Activated naive CD4-positive, alpha-beta T cell (primary cell): ENCODE results near the gene NAA40.

Source experiments
- DNase-seq, 4 experiments: peaks; one replicate each; lab custom pipeline; 2025; lab: John Stamatoyannopoulos, UW

NAA40 gene

DNA sequence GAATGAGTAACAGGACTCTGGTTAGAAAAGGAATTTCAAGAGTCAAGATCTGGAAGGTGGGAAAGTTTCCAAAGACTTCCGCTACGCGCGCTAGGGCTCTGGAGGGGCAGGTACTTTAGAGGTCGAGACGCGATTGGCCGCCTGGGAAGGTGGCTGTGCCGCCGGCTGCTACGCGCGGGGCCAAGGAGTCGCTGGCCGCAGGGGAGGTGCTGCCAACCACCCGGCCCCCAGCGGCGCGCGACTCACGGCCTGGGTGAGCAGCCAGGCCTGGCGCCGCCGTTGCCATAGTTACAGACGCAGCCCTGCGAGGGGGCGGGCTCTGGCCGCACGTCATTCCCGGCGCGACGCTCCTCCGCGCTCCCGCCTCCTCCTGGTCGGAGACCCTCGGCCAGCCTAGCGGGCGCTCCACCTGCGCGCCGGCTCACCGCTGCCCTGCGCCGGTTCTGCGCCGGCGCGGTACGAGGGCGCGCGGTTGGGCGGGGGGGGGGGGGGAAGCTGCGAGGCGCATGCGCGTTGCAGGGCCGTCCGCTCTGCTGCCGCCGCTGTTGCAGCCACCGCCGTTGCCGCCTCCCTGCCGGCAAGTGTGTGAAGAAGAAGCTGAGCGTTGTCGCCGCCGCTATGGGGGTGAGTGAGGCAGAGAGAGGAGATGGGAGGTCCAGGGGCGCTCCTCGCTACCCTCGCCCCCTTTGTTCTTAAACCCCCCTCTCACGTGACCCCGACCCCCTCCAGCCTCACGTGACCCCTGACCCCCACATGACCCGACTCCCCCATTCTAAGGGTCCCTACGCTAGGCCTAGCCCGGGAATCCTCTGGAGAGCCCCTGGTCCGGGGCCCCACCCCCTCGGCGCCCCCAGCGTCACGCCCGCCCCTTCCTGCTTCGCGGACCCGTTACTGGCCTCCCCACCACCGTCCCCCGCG is at the start of gene NAA40:
Gene NAA40 (plus strand): TSS at position 524 of the 918 bp plus-strand sequence. CDS start 95 bp downstream, at position 619.
- DNase-seq: peak; percentile 70 to 83 (median 76)

GRCh38 chr11:63889344-63889743 is 49.5 kb upstream of the NAA40 start:
- no peak for DNase-seq

DNA sequence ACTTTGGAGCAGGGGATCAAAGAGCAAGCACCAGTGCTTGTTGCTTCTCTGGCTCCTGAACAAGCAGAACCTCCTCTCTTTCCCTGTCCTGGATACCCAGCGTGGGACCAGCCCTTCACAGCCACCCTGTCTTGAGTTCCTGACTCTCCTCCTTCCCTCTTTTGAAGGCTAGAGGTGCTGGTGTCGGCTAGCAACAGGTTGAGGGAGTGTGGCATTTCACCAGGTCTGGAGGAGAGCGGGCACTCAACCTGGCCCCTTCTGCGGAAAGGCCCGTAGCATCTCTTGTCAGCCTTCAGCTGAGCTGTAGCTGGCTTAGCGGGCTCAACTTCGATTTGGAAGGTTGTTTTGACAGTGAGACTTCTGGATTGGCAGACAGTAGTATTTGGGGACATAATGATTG is 48.4 kb upstream of the NAA40 start:
- no peak for DNase-seq

GRCh38 chr11:63892228-63892627 is 46.6 kb upstream of the NAA40 start:
- DNase-seq: no peak

DNA sequence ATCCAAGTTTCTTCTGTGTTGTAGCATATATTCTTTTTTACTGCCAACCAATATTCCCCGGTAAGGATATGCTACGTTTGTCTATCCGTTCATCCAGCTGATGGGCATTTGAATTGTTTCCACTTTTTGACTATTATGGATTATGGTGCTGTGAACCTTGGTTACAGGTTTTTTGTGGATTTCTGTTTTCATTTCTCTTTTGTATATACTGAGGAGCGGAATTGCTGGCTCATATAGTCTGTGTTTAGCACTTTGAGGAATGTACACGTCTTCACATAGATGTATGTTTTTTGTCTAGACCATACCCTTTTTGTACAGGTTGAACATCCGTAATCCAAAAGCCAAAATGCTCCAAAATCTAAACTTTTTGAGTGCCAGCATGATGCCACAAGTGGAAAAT is 45.4 kb upstream of the NAA40 start:
- no peak for DNase-seq

- no peak for DNase-seq
Observed at GRCh38 chr11:63896071-63896470, 42.7 kb upstream of the NAA40 start.

DNA sequence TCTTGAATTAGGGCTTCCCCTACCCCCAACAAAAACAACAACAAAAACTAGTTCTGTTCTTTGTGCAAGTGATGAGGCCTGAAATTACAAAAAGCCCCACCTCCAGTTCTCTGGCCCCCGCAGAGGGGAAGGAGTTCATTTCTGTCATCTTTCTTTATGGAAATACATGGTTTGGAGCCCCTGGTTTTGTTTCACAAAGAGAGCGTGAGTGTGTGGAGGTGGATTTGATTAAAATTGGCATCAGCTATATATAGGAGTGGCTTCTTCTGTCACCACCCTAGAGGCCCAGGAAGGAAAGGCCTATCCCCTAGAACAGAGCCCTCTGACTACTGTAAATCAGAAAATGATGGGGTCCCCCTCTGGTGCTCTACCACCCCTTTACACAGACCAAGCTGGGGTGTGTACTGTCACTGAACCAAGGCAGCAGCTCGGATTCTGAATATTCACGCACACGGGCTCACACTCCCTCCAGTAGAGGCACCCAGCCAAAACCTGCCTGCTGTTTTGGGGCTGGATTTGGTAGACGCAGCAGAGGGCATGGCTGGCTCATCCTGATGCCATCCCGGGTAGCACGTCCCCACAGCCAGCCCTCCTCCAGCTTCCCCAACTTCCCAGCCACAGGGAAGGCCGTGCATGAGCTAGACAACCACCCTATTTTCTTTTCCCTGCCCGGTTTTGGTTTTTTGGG is 41.2 kb upstream of the NAA40 start:
- no peak for DNase-seq

GRCh38 chr11:63901660-63902059 is 37.1 kb upstream of the NAA40 start:
- DNase-seq: no peak

DNA sequence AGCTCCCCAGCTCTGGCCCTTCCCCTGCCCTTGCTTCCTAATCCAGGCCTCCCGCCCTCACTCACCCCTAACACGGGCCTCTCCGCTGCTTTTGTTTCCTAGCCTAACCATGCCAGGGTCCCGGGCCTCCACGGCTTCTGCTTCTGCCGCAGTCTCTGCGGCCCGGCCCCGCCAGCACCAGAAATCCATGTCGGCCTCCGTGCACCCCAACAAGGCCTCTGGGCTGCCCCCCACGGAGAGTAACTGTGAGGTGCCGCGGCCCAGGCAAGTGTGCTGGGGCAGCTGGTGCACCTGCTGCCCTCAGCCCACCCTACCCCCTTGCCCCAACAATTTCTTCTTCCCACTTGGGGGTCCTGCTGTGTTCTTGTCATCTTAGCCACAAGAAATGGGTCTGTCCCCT is 34.9 kb upstream of the NAA40 start:
- DNase-seq: no peak

GRCh38 chr11:63904743-63905142 is 34.1 kb upstream of the NAA40 start:
- DNase-seq: no peak

- DNase-seq: no peak
Observed at GRCh38 chr11:63905179-63905578, 33.6 kb upstream of the NAA40 start.

GRCh38 chr11:63906087-63906486 is 32.7 kb upstream of the NAA40 start:
- DNase-seq: no peak

- peak in 3 of 4 experiments; percentile 16 to 60 (median 42) for DNase-seq
Observed at GRCh38 chr11:63906585-63906984, 32.2 kb upstream of the NAA40 start.

DNA sequence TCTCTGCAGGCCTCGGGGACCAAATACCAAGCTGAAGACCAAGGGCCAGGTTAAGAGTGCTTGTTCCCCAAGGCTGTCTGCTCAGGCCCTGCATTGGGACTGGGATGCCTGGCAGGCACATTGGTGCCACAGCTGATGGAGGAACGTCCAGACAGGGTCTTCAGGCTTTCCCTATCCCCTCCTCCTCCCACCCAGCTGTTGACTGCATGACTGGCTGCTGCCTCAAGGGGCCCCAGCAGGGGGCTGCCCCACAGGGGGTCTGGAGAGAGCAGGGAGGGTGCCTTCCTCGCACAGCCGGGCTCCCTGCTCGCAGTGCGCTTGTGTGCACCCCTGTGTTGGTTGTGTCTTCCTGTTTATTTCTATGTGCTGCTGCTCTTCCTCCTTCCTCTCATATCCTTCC is 31.7 kb upstream of the NAA40 start:
- DNase-seq: no peak

DNA sequence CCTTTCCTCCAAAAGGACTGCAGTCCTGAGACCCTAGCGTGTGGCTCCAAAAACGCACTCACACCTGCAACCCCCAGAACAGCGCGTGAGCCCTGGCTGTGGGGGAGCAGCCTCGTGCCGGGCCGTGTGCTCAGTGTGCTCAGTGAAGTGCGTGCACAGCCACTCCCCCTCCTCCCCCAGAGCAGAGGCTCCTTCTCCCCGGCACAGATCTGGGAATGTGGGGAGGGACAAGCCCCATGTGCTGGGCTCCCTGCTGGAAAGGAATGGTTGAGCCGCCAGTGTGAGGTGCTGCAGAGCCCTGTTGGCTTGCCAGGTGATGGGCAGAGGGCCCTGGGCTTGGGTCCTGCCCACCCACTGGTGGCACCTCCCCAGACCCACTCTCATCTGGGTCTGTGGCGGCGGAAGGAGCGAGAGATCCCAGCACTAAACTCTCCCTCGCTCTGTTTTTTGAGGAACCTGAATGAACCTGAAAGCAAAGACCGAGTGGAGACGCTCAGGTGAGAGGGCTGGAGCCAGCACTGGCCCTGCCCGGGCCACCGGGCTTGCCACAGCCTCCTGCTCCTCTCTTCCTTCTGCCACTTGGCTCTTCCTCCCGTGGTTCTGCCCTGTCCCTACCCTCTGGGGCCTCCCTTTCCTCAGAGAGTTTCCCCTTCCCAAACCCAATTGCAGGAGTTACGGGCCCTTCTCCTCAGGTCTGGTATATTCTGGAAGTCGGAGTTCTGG is 30.8 kb upstream of the NAA40 start:
- no peak for DNase-seq

DNA sequence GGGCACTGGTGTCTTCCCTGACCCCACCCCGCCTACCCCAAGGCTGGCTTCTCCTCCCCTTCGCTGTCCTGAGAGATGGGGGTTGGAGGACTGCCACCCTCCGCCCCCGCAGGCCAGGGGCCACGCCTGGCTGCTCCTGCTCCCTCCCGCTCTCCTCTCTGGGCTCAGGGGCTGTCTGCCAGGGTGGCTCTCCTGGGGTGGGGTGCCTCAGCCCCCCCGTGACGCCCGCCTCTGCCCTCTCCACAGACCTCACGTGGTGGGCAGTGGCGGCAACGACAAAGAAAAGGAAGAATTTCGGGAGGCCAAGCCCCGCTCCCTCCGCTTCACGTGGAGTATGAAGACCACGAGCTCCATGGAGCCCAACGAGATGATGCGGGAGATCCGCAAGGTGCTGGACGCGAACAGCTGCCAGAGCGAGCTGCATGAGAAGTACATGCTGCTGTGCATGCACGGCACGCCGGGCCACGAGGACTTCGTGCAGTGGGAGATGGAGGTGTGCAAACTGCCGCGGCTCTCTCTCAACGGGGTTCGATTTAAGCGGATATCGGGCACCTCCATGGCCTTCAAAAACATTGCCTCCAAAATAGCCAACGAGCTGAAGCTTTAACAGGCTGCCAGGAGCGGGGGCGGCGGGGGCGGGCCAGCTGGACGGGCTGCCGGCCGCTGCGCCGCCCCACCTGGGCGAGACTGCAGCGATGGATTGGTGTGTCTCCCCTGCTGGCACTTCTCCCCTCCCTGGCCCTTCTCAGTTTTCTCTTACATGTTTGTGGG is 30.0 kb upstream of the NAA40 start:
- no peak for DNase-seq

DNA sequence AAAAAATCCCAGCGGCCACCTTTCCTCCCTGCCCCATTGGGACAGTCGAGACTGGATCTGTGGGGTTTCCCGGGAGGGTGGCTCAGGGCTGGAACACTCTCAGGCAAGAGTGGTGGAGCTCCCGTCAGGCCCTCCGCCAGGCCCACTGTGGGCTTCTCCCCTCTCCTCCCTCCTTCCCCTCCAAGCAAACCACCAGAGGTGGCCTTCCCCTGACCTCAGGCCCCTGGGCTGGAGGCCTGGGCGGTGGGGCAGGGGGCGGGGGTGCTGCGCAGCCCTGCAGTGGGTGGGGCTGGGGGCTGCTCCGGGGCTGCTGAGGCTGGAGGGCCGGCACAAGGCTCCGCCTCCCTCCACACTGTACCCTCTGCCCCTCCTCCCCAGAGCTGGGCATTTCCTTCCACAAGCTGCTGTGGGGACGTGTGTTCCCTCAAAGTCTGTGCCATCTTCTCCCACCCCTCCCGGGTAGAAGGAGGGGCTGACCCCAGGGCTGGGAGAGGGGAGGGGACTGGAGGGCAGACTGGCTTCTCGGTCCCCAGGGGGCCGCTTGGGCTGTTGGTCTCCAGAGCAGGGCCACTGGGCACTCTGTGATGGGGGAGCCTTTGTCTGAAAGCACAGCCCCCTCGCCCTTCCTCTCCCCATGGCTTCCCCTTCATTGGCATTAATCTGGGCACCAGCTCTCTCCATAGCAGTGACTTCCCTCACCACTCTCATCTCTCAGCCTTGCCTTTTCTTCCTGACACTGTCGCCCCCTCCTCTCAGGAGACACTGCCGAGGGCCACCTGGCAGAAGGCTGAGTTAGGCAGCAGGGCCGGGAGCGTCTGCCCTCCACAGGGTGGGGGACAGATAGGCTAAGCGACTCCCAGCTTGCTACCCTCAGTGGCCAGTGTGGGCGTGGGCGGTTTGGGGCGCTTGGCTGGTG is 29.0 kb upstream of the NAA40 start:
- DNase-seq: no peak

- DNase-seq: no peak
Observed at GRCh38 chr11:63910675-63911074, 28.1 kb upstream of the NAA40 start.

DNA sequence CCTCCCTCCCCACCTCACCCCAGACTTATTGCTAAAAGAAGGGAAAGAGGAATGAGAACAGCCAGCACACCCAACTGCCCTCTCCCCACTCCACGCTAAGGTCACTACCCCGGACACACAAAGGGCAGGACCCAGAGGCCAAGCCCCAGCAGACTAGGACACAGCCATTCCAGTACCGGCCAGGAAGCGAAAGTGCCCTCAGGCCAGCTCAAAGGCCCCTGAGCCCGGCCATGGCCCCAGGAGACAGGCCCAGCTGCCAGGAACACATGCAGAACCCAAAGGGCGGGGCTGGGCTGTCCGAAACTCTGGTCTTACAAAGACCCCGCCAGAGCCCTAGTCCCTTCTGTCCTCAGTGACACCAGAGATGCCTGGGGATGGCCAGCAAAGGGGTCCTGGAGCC is 27.4 kb upstream of the NAA40 start:
- DNase-seq: no peak

DNA sequence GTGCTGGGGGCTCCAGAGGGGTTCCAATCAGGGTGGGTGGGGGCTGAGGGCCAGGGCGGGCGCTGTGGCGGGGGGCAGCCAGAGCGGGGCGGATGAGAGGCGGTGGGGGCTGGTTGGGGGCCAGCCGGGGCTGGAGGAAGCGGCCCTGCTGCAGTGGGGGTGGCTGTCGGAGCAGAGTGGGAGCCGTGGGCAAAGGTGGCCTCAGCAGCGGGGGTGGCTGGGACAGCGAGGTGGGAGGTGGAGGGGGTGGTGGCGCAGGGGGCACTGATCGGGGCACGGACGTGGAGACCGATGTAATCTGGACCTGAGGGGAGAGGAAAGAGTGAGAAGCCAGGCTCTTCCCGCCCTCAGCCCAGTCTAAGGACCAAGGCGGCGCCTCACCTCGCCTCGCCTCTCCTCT is 26.9 kb upstream of the NAA40 start:
- DNase-seq: no peak

DNA sequence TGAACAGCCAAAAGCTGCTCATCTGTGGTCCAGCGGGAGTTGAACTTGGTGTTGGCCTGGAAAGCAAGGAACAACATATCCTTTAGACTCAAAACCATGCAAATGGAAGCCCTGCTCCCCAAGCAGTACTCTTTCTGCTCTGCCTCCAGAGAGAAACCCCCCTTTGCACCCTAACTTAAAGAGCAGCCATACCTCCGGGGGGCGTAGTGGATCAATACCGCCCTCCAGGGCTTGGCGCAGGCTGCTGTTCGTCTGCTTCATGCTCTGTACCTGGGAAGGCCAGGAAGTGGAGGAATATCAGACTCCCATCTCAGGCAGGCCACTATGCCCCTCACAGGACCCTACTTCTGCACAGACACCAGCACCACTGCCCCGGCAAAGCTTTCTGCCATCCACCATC is 26.1 kb upstream of the NAA40 start:
- no peak for DNase-seq
